Activated CD4-positive, alpha-beta T cell treated with anti-CD3 and anti-CD28 coated beads for 36 hours (primary cell): Measurements from ENCODE around the gene FGF11. TPM values are rescaled to one million over a fixed set of nuclear protein-coding genes. Genes with fewer than 3 reads are reported as not detected.
"Not testable (repeated sequence)": the region's sequence is repeated elsewhere in the genome, so short reads cannot be mapped to it uniquely, and the experiment has no call there.

Experiments
- ATAC-seq: fragments of 200-7000 bp; cut with Tn5 transposase; one replicate; pipeline ENCODE4 v1.10.0; 2021; ENCODE audit warnings: mild to moderate bottlenecking, moderate library complexity
- CTCF ChIA-PET: fragments of 350-600 bp; sonication (Branson Sonifier 250); formaldehyde crosslinking; loops from one replicate; lab custom pipeline; 2021; ENCODE audit warnings: antibody characterized with exemption; lab: Charles Lee
- POLR2A ChIA-PET: fragments of 350-600 bp; sonication (Branson Sonifier 250); formaldehyde crosslinking; loops from one replicate; lab custom pipeline; 2021; ENCODE audit warnings: antibody characterized with exemption, inconsistent platforms; lab: Charles Lee
- DNase-seq: peaks from one replicate; pipeline ENCODE4 v3.0.0-alpha.2; 2020
- H3K27ac Mint-ChIP-seq: one replicate; pipeline ENCODE4 v1.8.0; 2021; ENCODE audit warnings: mixed read lengths
- H3K27me3 Mint-ChIP-seq: one replicate; pipeline ENCODE4 v1.8.0; 2021; ENCODE audit warnings: mixed read lengths
- H3K36me3 Mint-ChIP-seq: one replicate; pipeline ENCODE4 v1.8.0; 2021; ENCODE audit warnings: low read depth, mixed read lengths
- H3K4me1 Mint-ChIP-seq: one replicate; pipeline ENCODE4 v1.8.0; 2021; ENCODE audit warnings: mixed read lengths
- H3K4me3 Mint-ChIP-seq: one replicate; pipeline ENCODE4 v1.8.0; 2021; ENCODE audit warnings: mild to moderate bottlenecking, moderate library complexity, mixed read lengths
- H3K9me3 Mint-ChIP-seq: one replicate; pipeline ENCODE4 v1.8.0; 2021; ENCODE audit warnings: low read depth, mixed read lengths
- intact Hi-C, 2 experiments: fragments of 100-400 bp; cut with DNase I in 1 of 2; cut with micrococcal nuclease in 1 of 2; formaldehyde crosslinking; loops; one replicate each; pipeline versions ENCODE4 v1.14.2 to v1.15.1; 2022 to 2024; cut with DNase I, micrococcal nuclease
- total RNA-seq, 2 experiments: library from RNA; stranded (reverse); gene quantifications; one replicate each; pipeline ENCODE4 v1.2.3, GENCODE V29; 2021

FGF11 gene
- total RNA-seq, 2 experiments from 2014 or later, result 6.9 to 10.6 TPM

DNA sequence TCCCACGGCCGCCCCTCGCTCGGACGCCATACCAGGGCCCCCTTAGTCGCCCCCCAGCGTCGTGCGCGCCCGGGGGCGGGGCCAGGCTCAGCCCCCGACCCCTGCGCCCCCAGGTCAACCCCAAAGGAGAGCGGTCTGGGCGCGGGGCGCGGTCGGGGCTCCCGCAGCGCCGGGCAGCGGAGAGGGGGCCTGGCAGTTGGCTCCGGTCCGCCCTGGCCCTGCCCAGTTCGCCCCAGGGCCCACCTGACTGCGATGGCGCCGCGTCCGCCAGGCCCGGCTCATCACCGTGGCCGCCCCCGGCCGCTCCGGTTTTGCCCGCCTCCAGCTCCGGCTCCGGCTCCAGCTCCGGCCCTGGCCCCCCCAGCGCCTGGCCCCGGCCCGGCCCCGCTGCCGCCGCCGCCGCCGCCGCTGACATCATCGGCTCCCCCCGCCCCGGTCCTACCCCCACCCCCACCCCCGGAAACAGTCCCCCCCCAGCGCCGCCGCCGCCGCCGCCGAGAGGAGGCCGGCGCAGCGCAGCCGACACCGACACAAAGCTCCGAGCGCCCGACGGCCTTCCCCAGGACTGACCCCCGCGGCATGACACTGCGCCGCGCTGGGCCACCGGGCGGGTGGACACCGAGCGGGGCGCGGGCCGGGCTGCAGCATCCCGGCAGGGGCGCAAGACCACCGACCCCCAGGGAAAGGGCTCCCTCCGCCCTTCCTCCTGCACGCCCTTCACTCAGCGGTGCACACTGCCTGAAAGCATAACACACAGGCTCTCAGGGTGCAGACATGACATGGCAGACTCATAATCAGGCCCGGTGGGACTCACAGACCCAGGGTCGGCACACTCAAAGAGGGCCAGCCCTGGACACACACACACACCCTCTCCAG, 40.1 kb downstream of the FGF11 start, which contains the start of gene ZBTB4:
ZBTB4 (minus strand) TSS at position 419 of the 876 bp plus-strand sequence. CDS start 12,830 bp downstream, outside the sequence.
- peak; percentile 2 for ATAC-seq
- ChIA-PET POLR2A (interaction anchor here (0.6 to 1.3 kb wide), 6 partner anchors 9 to 104 kb away, joined by 3 to 6 read pairs (median 3); partner anchors contain the start of gene MPDU1), CTCF (interaction anchor here (1.2 to 3.4 kb wide), 3 partner anchors 36 to 131 kb away, joined by 3 to 16 read pairs (median 5); no protein-coding TSS in a partner anchor)
- peaks cover 64% of the 10 kb centered on the region for H3K4me1 Mint-ChIP-seq
- peak within 1 kb of the TSS; percentile 87 for H3K4me3 Mint-ChIP-seq
- H3K9me3 Mint-ChIP-seq, result no peaks in the 10 kb centered on the region
- intact Hi-C loops, result loop anchor here (1.0 to 10.0 kb wide), 8 partner anchors 24 to 903 kb away; partner anchors contain the start of genes CTDNEP1 (in 1 of the 2), ELP5 (in 1 of the 2), PER1 (in 1 of the 2) and RNASEK (in 1 of the 2)
- no peaks in the 10 kb centered on the region for H3K27me3 Mint-ChIP-seq
- peak; percentile 76 for DNase-seq
- H3K27ac Mint-ChIP-seq, result peak within 1 kb of the TSS; percentile 96
- H3K36me3 Mint-ChIP-seq, result peaks cover 10% of the 10 kb centered on the region

DNA sequence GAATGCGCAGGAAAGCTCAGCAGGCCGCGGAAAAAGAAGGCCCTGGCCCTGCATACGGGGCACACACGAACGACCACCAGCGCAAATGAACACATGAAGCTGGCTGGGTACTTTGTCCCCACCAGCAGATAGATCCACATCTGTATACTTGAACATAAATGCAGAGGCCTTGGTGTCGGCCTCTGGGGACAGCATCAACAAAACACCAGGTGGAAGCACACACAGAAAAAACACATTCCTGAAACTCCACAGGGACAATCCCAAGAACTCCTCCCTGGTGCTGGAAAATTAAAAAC, 40.7 kb downstream of the FGF11 start:
- no peak for DNase-seq
- no peaks in the 10 kb centered on the region for H3K9me3 Mint-ChIP-seq
- ChIA-PET POLR2A (interaction anchor here (0.8 to 1.3 kb wide), 5 partner anchors 8 to 103 kb away, joined by 3 to 6 read pairs (median 3); partner anchors contain the start of gene MPDU1), CTCF (interaction anchor here (1.2 to 3.4 kb wide), 2 partner anchors 36 to 43 kb away, joined by 5 to 16 read pairs; no protein-coding TSS in a partner anchor)
- H3K27me3 Mint-ChIP-seq, result no peaks in the 10 kb centered on the region
- H3K27ac Mint-ChIP-seq, result peak overlapping the region; percentile 96
- H3K36me3 Mint-ChIP-seq, result peaks cover 15% of the 10 kb centered on the region
- H3K4me3 Mint-ChIP-seq, result peak overlapping the region; percentile 87
- intact Hi-C loops, result loop anchor here (5.0 to 10.0 kb wide), 5 partner anchors 228 to 902 kb away; partner anchors contain the start of genes CTDNEP1 (in 1 of the 2), ELP5 (in 1 of the 2), PER1 (in 1 of the 2) and RNASEK (in 1 of the 2)
- ATAC-seq, result no peak
- H3K4me1 Mint-ChIP-seq, result peaks cover 66% of the 10 kb centered on the region

DNA sequence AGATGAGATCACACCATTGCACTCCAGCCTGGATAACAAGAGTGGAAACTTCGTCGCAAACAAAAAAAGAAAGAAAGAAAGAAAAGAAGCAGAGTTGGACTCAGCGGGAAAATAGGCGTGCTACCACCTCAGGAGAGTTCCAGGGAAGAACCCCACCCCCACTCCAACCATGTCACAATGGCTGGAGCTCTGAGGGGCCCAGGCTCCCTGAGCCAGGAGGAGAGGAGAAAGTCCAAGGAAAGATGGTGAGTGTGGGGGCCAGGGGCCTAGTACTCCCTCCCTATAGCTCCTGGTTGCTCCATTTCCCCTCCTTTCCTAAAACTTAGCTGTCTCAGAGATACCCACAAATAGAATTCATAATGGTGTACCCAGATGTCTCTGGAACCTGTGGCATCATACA, 42.0 kb downstream of the FGF11 start, which contains the start of gene SLC35G6:
SLC35G6 (plus strand) TSS at position 172 of the 400 bp plus-strand sequence; CDS start at position 243, 71 bp downstream.
- not testable (repeated sequence) for H3K27me3 Mint-ChIP-seq
- H3K27ac Mint-ChIP-seq, result peak within 1 kb of the TSS; percentile 100

DNA sequence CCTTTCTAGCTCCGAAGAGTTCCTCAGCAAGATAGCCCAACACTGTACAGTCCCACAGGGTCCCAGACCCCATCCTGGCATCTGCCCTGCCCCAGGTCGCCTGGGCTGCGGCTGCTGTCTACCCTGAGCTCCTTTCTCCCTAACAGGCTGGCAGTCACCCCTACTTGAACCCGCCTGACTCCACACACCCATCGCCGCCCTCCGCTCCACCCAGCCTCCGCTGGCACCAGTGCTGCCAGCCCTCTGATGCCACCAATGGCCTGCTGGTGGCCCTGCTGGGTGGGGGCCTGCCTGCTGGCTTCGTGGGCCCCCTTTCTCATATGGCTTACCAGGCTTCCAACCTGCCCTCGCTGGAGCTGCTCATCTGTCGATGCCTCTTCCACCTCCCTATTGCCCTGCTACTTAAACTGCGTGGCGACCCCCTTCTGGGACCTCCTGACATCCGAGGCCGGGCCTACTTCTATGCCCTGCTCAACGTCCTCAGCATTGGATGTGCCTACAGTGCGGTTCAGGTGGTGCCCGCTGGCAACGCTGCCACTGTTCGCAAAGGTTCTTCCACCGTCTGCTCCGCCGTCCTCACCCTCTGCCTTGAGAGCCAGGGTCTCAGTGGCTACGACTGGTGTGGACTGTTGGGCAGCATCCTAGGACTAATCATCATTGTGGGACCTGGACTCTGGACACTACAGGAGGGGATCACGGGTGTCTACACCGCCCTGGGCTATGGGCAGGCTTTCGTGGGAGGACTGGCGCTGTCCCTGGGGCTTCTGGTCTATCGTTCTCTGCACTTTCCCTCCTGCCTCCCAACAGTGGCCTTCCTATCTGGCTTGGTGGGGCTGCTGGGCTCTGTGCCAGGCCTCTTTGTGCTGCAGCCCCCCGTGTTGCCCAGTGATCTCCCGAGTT, 42.8 kb downstream of the FGF11 start:
- not testable (repeated sequence) for ATAC-seq, H3K9me3 Mint-ChIP-seq, H3K27me3 Mint-ChIP-seq, DNase-seq
- peak overlapping the region; percentile 99 for H3K4me3 Mint-ChIP-seq
- ChIA-PET POLR2A (interaction anchor here (0.6 kb wide), 1 partner anchor 691 kb away, joined by 3 read pairs; no protein-coding TSS in a partner anchor), CTCF (interaction anchor here (0.6 kb wide), 2 partner anchors 41 to 148 kb away, joined by 3 read pairs; no protein-coding TSS in a partner anchor)
- intact Hi-C loops, result loop anchor here (5.0 to 10.0 kb wide), 5 partner anchors 230 to 900 kb away; partner anchors contain the start of genes CTDNEP1 (in 1 of the 2), ELP5 (in 1 of the 2), PER1 (in 1 of the 2) and RNASEK (in 1 of the 2)
- H3K36me3 Mint-ChIP-seq, result peaks cover 19% of the 10 kb centered on the region
- peak overlapping the region; percentile 100 for H3K27ac Mint-ChIP-seq
- peaks cover 67% of the 10 kb centered on the region for H3K4me1 Mint-ChIP-seq

More for the DNA sequence above, 42.0 kb downstream of the FGF11 start, which contains the start of gene SLC35G6:
- Mint-ChIP-seq H3K4me3 (peak within 1 kb of the TSS; percentile 87), H3K4me1 (peaks cover 67% of the 10 kb centered on the region), H3K36me3 (peaks cover 19% of the 10 kb centered on the region)
- POLR2A ChIA-PET, result interaction anchor here (0.6 to 0.7 kb wide), 4 partner anchors 10 to 692 kb away, joined by 3 to 4 read pairs (median 3); no protein-coding TSS in a partner anchor
- not testable (repeated sequence) for DNase-seq, ATAC-seq, H3K9me3 Mint-ChIP-seq
- intact Hi-C loops, result loop anchor here (5.0 to 10.0 kb wide), 5 partner anchors 229 to 901 kb away; partner anchors contain the start of genes CTDNEP1 (in 1 of the 2), ELP5 (in 1 of the 2), PER1 (in 1 of the 2) and RNASEK (in 1 of the 2)
- CTCF ChIA-PET, result interaction anchor here (0.6 to 3.4 kb wide), 4 partner anchors 37 to 147 kb away, joined by 3 to 16 read pairs (median 4); no protein-coding TSS in a partner anchor

DNA sequence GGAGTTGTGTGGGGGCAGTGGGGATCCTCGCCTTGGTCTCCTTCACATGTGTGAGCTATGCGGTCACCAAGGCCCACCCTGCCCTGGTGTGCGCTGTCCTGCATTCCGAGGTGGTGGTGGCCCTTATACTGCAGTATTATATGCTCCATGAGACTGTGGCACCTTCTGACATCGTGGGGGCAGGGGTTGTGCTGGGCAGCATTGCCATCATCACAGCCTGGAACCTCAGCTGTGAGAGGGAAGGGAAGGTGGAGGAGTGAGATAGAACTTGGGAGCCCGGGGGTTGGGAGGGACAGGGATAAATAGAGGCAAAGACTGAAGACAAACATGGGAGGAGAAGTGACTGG, 43.4 kb downstream of the FGF11 start:
- peaks cover 24% of the 10 kb centered on the region for H3K36me3 Mint-ChIP-seq

DNA sequence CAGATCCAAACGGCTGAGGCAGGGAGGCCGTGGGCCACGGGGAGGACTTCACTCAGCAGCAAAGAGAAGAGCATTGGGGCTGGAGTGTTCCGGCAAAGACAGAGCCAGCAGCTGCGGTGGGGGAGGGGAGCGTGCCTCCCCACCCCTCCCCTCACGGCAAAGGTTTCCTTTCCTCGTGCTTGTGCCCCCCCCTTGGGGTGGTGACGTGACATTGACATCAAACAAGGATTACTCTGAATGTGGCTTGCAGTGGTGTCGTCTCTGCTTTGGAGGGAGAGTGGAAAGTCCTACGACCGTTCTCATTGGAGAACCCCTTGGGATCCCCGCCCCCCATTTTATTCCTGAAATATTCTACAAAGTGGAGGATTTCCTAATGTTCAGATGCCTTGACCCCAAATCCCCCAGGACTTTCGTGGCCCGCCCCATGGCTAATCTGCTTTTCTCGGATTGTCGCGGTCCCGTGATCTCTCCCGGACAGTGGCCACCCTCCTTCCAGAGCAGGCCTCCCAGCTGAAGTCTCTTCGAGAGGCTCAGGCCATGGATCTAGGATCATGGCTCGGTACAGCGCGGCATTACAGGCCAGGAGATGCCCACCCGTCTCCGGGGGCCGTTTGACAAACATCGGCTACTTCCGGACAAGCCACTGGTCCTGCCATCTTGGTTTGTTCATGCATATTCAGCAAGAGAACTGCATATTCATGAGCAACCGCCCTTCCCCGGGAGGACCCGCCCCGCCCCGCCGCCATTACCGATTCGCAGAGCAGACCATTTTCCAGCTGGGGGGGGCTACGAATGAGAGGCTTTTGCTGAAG, 44.1 kb downstream of the FGF11 start:
- Mint-ChIP-seq H3K27me3 (no peaks in the 10 kb centered on the region), H3K9me3 (no peaks in the 10 kb centered on the region), H3K4me1 (peaks cover 65% of the 10 kb centered on the region), H3K36me3 (peaks cover 26% of the 10 kb centered on the region), H3K4me3 (peak overlapping the region; percentile 99), H3K27ac (peak overlapping the region; percentile 100)
- CTCF ChIA-PET, result interaction anchor here (0.7 kb wide), 1 partner anchor 818 kb away, joined by 3 read pairs; no protein-coding TSS in a partner anchor
- ATAC-seq, result peak; percentile 62
- intact Hi-C loops, result loop anchor here (1.0 to 10.0 kb wide), 24 partner anchors 28 to 899 kb away; partner anchors contain the start of genes EIF5A (in 2 of the 2), ELP5 (in 2 of the 2), TMEM102 (in 2 of the 2) and TMEM256 (in 2 of the 2)
- POLR2A ChIA-PET, result interaction anchor here (0.6 to 2.2 kb wide), 9 partner anchors 24 to 435 kb away, joined by 3 to 11 read pairs (median 4); partner anchors contain the start of genes GPS2, MPDU1, TMEM102 and TMEM256
- peak; percentile 98 for DNase-seq

More for the DNA sequence above, 43.4 kb downstream of the FGF11 start:
- intact Hi-C loops, result loop anchor here (1.0 to 10.0 kb wide), 6 partner anchors 133 to 900 kb away; partner anchors contain the start of genes CTDNEP1 (in 1 of the 2), ELP5 (in 1 of the 2), PER1 (in 1 of the 2) and RNASEK (in 1 of the 2)
- H3K27me3 Mint-ChIP-seq, H3K9me3 Mint-ChIP-seq, CTCF ChIA-PET, ATAC-seq, POLR2A ChIA-PET: not testable (repeated sequence)
- peak overlapping the region; percentile 99 for H3K4me3 Mint-ChIP-seq
- DNase-seq, result peak; percentile 28
- peaks cover 67% of the 10 kb centered on the region for H3K4me1 Mint-ChIP-seq
- H3K27ac Mint-ChIP-seq, result peak overlapping the region; percentile 100

DNA sequence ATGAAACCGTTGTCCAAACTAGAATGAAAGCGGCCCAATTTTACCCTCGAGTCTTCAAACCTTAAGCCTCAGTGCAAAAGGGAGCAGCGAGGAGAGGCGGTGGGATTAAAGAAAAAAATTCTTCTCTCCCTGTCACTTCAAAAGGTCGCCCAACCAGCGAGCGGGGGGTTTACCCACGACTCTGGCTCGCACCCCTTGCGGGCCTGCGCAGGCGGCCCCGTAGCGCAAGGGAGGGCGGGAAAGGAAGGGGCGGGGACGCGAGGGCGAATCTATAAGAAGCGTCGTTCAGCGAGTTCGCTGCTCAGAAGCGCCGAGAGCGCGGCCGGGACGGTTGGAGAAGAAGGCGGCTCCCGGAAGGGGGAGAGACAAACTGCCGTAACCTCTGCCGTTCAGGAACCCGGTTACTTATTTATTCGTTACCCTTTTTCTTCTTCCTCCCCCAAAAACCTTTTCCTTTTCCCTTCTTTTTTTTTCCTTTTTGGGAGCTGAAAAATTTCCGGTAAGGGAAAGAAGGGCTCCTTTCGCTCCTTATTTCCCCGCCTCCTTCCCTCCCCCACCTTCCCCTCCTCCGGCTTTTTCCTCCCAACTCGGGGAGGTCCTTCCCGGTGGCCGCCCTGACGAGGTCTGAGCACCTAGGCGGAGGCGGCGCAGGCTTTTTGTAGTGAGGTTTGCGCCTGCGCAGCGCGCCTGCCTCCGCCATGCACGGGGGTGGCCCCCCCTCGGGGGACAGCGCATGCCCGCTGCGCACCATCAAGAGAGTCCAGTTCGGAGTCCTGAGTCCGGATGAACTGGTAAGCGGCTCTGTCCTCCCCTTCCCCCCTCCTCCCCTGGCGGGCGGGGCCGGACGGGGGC, 45.0 kb downstream of the FGF11 start, which contains the start of gene POLR2A:
POLR2A (plus strand) TSS at position 300 of the 852 bp plus-strand sequence.
- no peaks in the 10 kb centered on the region for H3K9me3 Mint-ChIP-seq
- H3K27me3 Mint-ChIP-seq, result no peaks in the 10 kb centered on the region
- CTCF ChIA-PET, result interaction anchor here (0.6 to 1.9 kb wide), 5 partner anchors 30 to 817 kb away, joined by 3 to 7 read pairs (median 5); partner anchors contain the start of genes SENP3 and TP53
- ATAC-seq, result peak; percentile 71
- H3K36me3 Mint-ChIP-seq, result peaks cover 31% of the 10 kb centered on the region
- peak within 1 kb of the TSS; percentile 100 for H3K27ac Mint-ChIP-seq
- intact Hi-C loops, result loop anchor here (1.0 to 10.0 kb wide), 24 partner anchors 29 to 898 kb away; partner anchors contain the start of genes EIF5A (in 2 of the 2), ELP5 (in 2 of the 2), TMEM102 (in 2 of the 2) and TMEM256 (in 2 of the 2)
- POLR2A ChIA-PET, result interaction anchor here (0.6 to 2.2 kb wide), 15 partner anchors 13 to 472 kb away, joined by 3 to 11 read pairs (median 4); partner anchors contain the start of genes CD68, CNTROB, GPS2 and MPDU1
- DNase-seq, result peak; percentile 98
- peaks cover 71% of the 10 kb centered on the region for H3K4me1 Mint-ChIP-seq
- peak within 1 kb of the TSS; percentile 99 for H3K4me3 Mint-ChIP-seq

DNA sequence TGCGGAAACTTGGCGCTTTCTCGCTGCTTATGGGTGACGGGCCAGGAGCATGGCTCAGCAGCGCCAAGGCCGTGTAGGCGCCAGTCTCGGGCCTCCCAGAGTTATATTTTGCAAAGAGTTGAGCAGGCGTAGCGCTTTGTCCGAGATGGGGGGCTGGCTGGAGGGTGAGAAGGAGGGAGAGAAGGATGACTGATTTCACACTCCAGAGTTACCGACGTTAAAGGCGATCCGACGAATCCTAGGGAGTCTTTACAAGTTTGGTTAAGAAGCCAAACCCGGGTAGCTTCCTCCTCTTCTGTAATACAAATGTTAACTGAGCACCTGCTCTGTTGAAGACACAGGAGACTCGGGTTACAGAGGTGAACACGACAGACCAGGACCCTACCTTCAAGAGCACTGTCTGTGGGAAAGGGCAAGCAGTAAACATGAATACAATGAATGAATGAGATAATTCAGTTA, 45.6 kb downstream of the FGF11 start:
- CTCF ChIA-PET, result interaction anchor here (0.6 to 3.5 kb wide), 9 partner anchors 9 to 357 kb away, joined by 3 to 12 read pairs (median 6); partner anchors contain the start of genes SENP3 and TP53
- no peak for ATAC-seq

More for the DNA sequence above, 45.6 kb downstream of the FGF11 start:
- peaks cover 74% of the 10 kb centered on the region for H3K4me1 Mint-ChIP-seq
- no peaks in the 10 kb centered on the region for H3K27me3 Mint-ChIP-seq
- peak overlapping the region; percentile 100 for H3K27ac Mint-ChIP-seq
- H3K9me3 Mint-ChIP-seq, result no peaks in the 10 kb centered on the region
- no peak for DNase-seq
- POLR2A ChIA-PET, result interaction anchor here (0.6 to 2.4 kb wide), 16 partner anchors 9 to 471 kb away, joined by 3 to 11 read pairs (median 4); partner anchors contain the start of genes CD68, CNTROB, GPS2 and MPDU1
- peaks cover 36% of the 10 kb centered on the region for H3K36me3 Mint-ChIP-seq
- H3K4me3 Mint-ChIP-seq, result peak overlapping the region; percentile 99
- intact Hi-C loops, result loop anchor here (1.0 to 10.0 kb wide), 24 partner anchors 30 to 897 kb away; partner anchors contain the start of genes EIF5A (in 2 of the 2), ELP5 (in 2 of the 2), TMEM102 (in 2 of the 2) and TMEM256 (in 2 of the 2)
